H9 (cell line): ENCODE measurements around the gene IFNA2. TPM values are rescaled to one million over a fixed set of nuclear protein-coding genes. Genes with fewer than 3 reads are reported as not detected.

ENCODE experiments used
- DNase-seq: peaks from one replicate; pipeline ENCODE4 v3.0.0-alpha.2; 2017
- H2AFZ ChIP-seq: one replicate; pipeline ENCODE4 v1.6.1; 2013; ENCODE audit warnings: mild to moderate bottlenecking, low read length, control low read depth, moderate library complexity
- H2AK5ac ChIP-seq: 2 replicates; pipeline ENCODE4 v1.6.1; 2013; ENCODE audit warnings: low read length, control low read depth, mixed read lengths; ENCODE audit not compliant: insufficient read length
- H2BK120ac ChIP-seq: one replicate; pipeline ENCODE4 v1.6.1; 2013; ENCODE audit warnings: low read depth, mild to moderate bottlenecking, low read length, control low read depth, inconsistent platforms; ENCODE audit not compliant: poor library complexity, severe bottlenecking
- H2BK12ac ChIP-seq: 2 replicates; pipeline ENCODE4 v1.6.1; 2013; ENCODE audit warnings: low read length, control low read depth, mixed read lengths, low read depth; ENCODE audit not compliant: insufficient read length
- H2BK15ac ChIP-seq: 2 replicates; pipeline ENCODE4 v1.6.1; 2013; ENCODE audit warnings: low read depth, low read length, control low read depth
- H2BK20ac ChIP-seq: one replicate; pipeline ENCODE4 v1.6.1; 2013; ENCODE audit warnings: low read depth, mild to moderate bottlenecking, low read length, control low read depth, inconsistent platforms; ENCODE audit not compliant: poor library complexity, severe bottlenecking
- H2BK5ac ChIP-seq: 2 replicates; pipeline ENCODE4 v1.6.1; 2013; ENCODE audit warnings: low read length, control low read depth, mixed read lengths; ENCODE audit not compliant: insufficient read length
- H3K14ac ChIP-seq: 2 replicates; pipeline ENCODE4 v1.6.1; 2013; ENCODE audit warnings: low read length, control low read depth; ENCODE audit not compliant: insufficient read depth
- H3K18ac ChIP-seq: 2 replicates; pipeline ENCODE4 v1.6.1; 2013; ENCODE audit warnings: low read depth, mild to moderate bottlenecking, mixed read lengths, low read length, control low read depth; ENCODE audit not compliant: insufficient read length
- H3K23ac ChIP-seq: 2 replicates; pipeline ENCODE4 v1.6.1; 2013; ENCODE audit warnings: low read length, control low read depth, mixed read lengths, low read depth; ENCODE audit not compliant: insufficient read length
- H3K23me2 ChIP-seq: 2 replicates; pipeline ENCODE4 v1.6.1; 2013; ENCODE audit warnings: low read depth, mild to moderate bottlenecking, mixed read lengths, low read length, control low read depth; ENCODE audit not compliant: insufficient read length, poor library complexity, severe bottlenecking
- H3K27ac ChIP-seq: 2 replicates; pipeline ENCODE4 v1.5.1; 2013; ENCODE audit warnings: low read length, control low read depth, mixed read lengths, low read depth; ENCODE audit not compliant: insufficient read length
- H3K27me3 ChIP-seq: 2 replicates; pipeline ENCODE4 v1.6.1; 2013; ENCODE audit warnings: low read length, control low read depth, inconsistent platforms; ENCODE audit not compliant: insufficient read depth
- H3K4ac ChIP-seq: 2 replicates; pipeline ENCODE4 v1.6.1; 2013; ENCODE audit warnings: low read depth, mild to moderate bottlenecking, control low read depth, inconsistent platforms, low read length, moderate library complexity
- H3K4me1 ChIP-seq: 2 replicates; pipeline ENCODE4 v1.6.1; 2013; ENCODE audit warnings: low read length, control low read depth, inconsistent platforms; ENCODE audit not compliant: insufficient read depth
- H3K4me2 ChIP-seq: 2 replicates; pipeline ENCODE4 v1.6.1; 2013; ENCODE audit warnings: low read length, control low read depth, mixed read lengths; ENCODE audit not compliant: insufficient read length, insufficient read depth
- H3K56ac ChIP-seq: 2 replicates; pipeline ENCODE4 v1.6.1; 2013; ENCODE audit warnings: low read depth, mild to moderate bottlenecking, mixed read lengths, low read length, control low read depth; ENCODE audit not compliant: insufficient read length
- H3K79me1 ChIP-seq: 2 replicates; pipeline ENCODE4 v1.6.1; 2013; ENCODE audit warnings: low read depth, mild to moderate bottlenecking, moderate library complexity, low read length, control low read depth, inconsistent platforms; ENCODE audit not compliant: insufficient read depth, poor library complexity, severe bottlenecking
- H3K79me2 ChIP-seq: 2 replicates; pipeline ENCODE4 v1.6.1; 2013; ENCODE audit warnings: low read length, control low read depth, inconsistent platforms; ENCODE audit not compliant: insufficient read depth
- H3K9ac ChIP-seq: 2 replicates; pipeline ENCODE4 v1.6.1; 2013; ENCODE audit warnings: low read length, control low read depth, mixed read lengths; ENCODE audit not compliant: insufficient read length; ENCODE audit errors: extremely low read depth
- H3K9me3 ChIP-seq: one replicate; pipeline ENCODE4 v1.6.1; 2013; ENCODE audit warnings: low read depth, low read length, inconsistent platforms; ENCODE audit not compliant: control insufficient read depth
- H3T11ph ChIP-seq: one replicate; pipeline ENCODE4 v1.6.1; 2013; ENCODE audit warnings: mild to moderate bottlenecking, low read length, control low read depth, inconsistent platforms
- H4K20me1 ChIP-seq: one replicate; pipeline ENCODE4 v1.6.1; 2013; ENCODE audit not compliant: control insufficient read depth, insufficient read length, insufficient read depth
- H4K5ac ChIP-seq: 2 replicates; pipeline ENCODE4 v1.6.1; 2013; ENCODE audit warnings: low read depth, mild to moderate bottlenecking, mixed read lengths, low read length, control low read depth; ENCODE audit not compliant: insufficient read length
- H4K8ac ChIP-seq: replicated peaks from 2 replicates; pipeline ENCODE4 v1.6.1; 2013; ENCODE audit warnings: low read length, control low read depth, mixed read lengths, low read depth; ENCODE audit not compliant: insufficient read length
- H4K91ac ChIP-seq: 2 replicates; pipeline ENCODE4 v1.6.1; 2013; ENCODE audit warnings: low read depth, mild to moderate bottlenecking, moderate library complexity, mixed read lengths, low read length, control low read depth; ENCODE audit not compliant: insufficient read length
- H3K27ac Mint-ChIP-seq, 3 experiments: 2 replicates in 2 of 3; 3 replicates in 1 of 3; pipeline ENCODE4 v1.8.0; 2020 to 2021; ENCODE audit warnings: mixed read lengths in 3 of 3, mild to moderate bottlenecking in 1 of 3, moderate library complexity in 1 of 3
- H3K27me3 Mint-ChIP-seq: 2 replicates; pipeline ENCODE4 v1.8.0; 2021; ENCODE audit warnings: low read depth, mild to moderate bottlenecking, moderate library complexity, mixed read lengths
- H3K36me3 Mint-ChIP-seq, 3 experiments: 2 replicates in 2 of 3; 3 replicates in 1 of 3; pipeline ENCODE4 v1.8.0; 2020 to 2021; ENCODE audit warnings: low read depth in 3 of 3, mixed read lengths in 3 of 3; ENCODE audit not compliant: insufficient read depth in 1 of 3
- H3K4me1 Mint-ChIP-seq, 2 experiments: 2 replicates each; pipeline ENCODE4 v1.8.0; 2020; ENCODE audit warnings: mixed read lengths in 2 of 2
- H3K4me3 Mint-ChIP-seq, 2 experiments: 2 replicates in 1 of 2; 3 replicates in 1 of 2; pipeline ENCODE4 v1.8.0; 2020 to 2021; ENCODE audit warnings: mild to moderate bottlenecking in 2 of 2, mixed read lengths in 2 of 2, moderate library complexity in 1 of 2
- H3K9me3 Mint-ChIP-seq, 2 experiments: 2 replicates in 1 of 2; 3 replicates in 1 of 2; pipeline ENCODE4 v1.8.0; 2020; ENCODE audit warnings: mild to moderate bottlenecking in 2 of 2, mixed read lengths in 2 of 2, moderate library complexity in 1 of 2
- CTCF ChIP-seq: fragments of 200-600 bp; sonication (generic); conservative IDR thresholded peaks from 3 replicates; pipeline ENCODE4 v1.8.0; 2021; ENCODE audit warnings: antibody characterized with exemption, mild to moderate bottlenecking
- WGBS: extraction: QIAGEN DNeasy Blood & Tissue Kit; methylation state at CpG from one replicate; pipeline ENCODE4 v1.1.7; 2013; ENCODE audit warnings: missing lambda C conversion rate, low lambda C conversion rate, mixed read lengths; ENCODE audit not compliant: insufficient read length; ENCODE audit errors: extremely low coverage; 5-methylcytosine and 5-hydroxymethylcytosine counted together
- total RNA-seq: library from RNA; stranded (reverse); gene quantifications from 2 replicates; pipeline ENCODE4 v1.2.1, GENCODE V29; 2021

The IFNA2 gene
- total RNA-seq, 1 experiment from 2014 or later = not detected

GRCh38 chr9:21383627-21384026 lies 1.6 kb downstream of the IFNA2 start:
- Histone ChIP-seq H3K27me3 (no peaks in the 10 kb centered on the region), H3K27ac (no peak overlapping the region), H2AFZ (no peak overlapping the region), H2BK12ac (no peak overlapping the region), H3K4ac (no peak overlapping the region), H3K9me3 (no peaks in the 10 kb centered on the region), H3K18ac (no peak overlapping the region), H2BK15ac (no peak overlapping the region), H3K79me1 (no peaks in the 10 kb centered on the region), H3K9ac (no peak overlapping the region), H2BK5ac (no peak overlapping the region), H3K4me2 (no peak overlapping the region), H3T11ph (no peak overlapping the region), H4K8ac (no peak overlapping the region), H2AK5ac (no peak overlapping the region), H3K23me2 (no peaks in the 10 kb centered on the region), H4K5ac (no peak overlapping the region), H4K91ac (no peak overlapping the region), H3K4me1 (no peaks in the 10 kb centered on the region), H2BK120ac (no peak overlapping the region), H3K79me2 (no peaks in the 10 kb centered on the region), H3K23ac (no peak overlapping the region), H3K56ac (no peak overlapping the region), H4K20me1 (no peaks in the 10 kb centered on the region), H2BK20ac (no peak overlapping the region), H3K14ac (no peak overlapping the region)
- TF ChIP-seq CTCF = no peak
- WGBS = no CpG with 5 or more reads among the region's 4 CpGs
- H3K27ac Mint-ChIP-seq = peak overlapping the region in 1 of 3 experiments; percentile 4; a peak in 1 of 7 replicates
- DNase-seq = no peak
- H3K4me3 Mint-ChIP-seq = no peak overlapping the region
- no peaks in the 10 kb centered on the region; a peak in 1 of 5 replicates for H3K9me3 Mint-ChIP-seq
- no peaks in the 10 kb centered on the region for H3K36me3 Mint-ChIP-seq
- H3K4me1 Mint-ChIP-seq = peaks cover 9 to 13% of the 10 kb centered on the region in 2 experiments
- peaks cover 11% of the 10 kb centered on the region for H3K27me3 Mint-ChIP-seq
